T-helper 1 cell treated with Interleukin-12 subunit alpha and Interleukin-12 subunit beta and Interleukin-4 antibody, amounts not matched to agents 30 μg/mL and 1 μg/mL, for 36 hours (primary cell): Measurements from ENCODE around the gene RIMS4.
"Not testable (repeated sequence)": the region's sequence is repeated elsewhere in the genome, so short reads cannot be mapped to it uniquely, and the experiment has no call there.

Experiments
- H3K27ac Mint-ChIP-seq: one replicate; pipeline ENCODE4 v1.8.0; 2021; ENCODE audit warnings: mild to moderate bottlenecking, mixed read lengths
- H3K27me3 Mint-ChIP-seq: one replicate; pipeline ENCODE4 v1.8.0; 2021; ENCODE audit warnings: low read depth, mixed read lengths
- H3K36me3 Mint-ChIP-seq: one replicate; pipeline ENCODE4 v1.8.0; 2021; ENCODE audit warnings: low read depth, mixed read lengths
- H3K4me1 Mint-ChIP-seq: one replicate; pipeline ENCODE4 v1.8.0; 2021; ENCODE audit warnings: low read depth, mixed read lengths
- H3K4me3 Mint-ChIP-seq: one replicate; pipeline ENCODE4 v1.8.0; 2021; ENCODE audit warnings: mild to moderate bottlenecking, moderate library complexity, mixed read lengths
- H3K9me3 Mint-ChIP-seq: one replicate; pipeline ENCODE4 v1.8.0; 2021; ENCODE audit warnings: mixed read lengths

Gene RIMS4

DNA sequence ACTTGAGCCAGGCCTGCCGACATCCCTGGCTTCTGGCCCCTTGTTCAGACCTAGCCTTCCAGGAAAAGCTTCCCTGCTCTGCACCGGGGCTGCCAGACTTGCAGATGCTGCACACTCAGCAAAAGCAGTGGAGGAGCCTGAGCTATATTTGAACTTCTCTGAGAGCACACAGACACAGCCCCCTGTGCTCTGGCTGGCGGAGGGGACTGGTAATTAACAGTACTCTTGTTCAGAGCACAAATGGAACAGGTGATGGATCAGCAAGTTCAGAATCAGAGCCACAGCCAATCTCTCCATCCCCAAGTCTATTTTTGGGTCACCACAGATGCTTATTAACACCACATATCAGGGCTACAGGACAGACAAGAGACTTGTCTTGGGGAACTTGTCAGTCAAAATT lies 27.6 kb upstream of the RIMS4 start:
- no peaks in the 10 kb centered on the region for H3K36me3 Mint-ChIP-seq

DNA sequence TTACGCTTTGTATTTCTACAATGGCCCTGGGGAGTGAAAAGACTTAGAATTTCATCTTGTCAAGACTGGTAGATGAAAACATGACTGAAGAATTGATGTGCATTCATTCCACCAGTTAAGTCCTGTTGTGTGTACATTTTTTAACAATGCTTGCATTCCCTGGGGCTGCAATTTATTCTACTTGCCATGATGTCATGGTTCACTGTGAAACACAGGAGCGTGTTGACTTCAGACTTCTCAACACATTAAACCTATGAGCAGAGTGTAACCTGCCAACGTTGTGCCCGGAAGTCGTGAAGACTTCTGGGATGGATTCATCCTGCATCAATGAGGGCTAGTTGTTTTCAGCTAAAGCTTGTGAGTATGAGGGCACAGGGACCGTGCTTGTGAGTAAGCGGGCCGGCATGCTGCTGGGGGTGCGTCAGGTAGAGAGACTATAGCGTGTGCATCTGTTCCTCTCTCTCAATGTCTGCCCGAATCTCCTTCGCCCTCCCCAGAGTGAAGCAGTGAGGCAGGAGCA lies 26.3 kb upstream of the RIMS4 start:
- Mint-ChIP-seq H3K27ac (no peak overlapping the region), H3K36me3 (no peaks in the 10 kb centered on the region), H3K27me3 (peaks cover 7% of the 10 kb centered on the region), H3K4me1 (no peaks in the 10 kb centered on the region), H3K4me3 (no peak overlapping the region), H3K9me3 (no peaks in the 10 kb centered on the region)

More for the DNA sequence above, 27.6 kb upstream of the RIMS4 start:
- H3K4me1 Mint-ChIP-seq: no peaks in the 10 kb centered on the region
- H3K4me3 Mint-ChIP-seq: no peak overlapping the region
- H3K27me3 Mint-ChIP-seq: peaks cover 10% of the 10 kb centered on the region
- no peaks in the 10 kb centered on the region for H3K9me3 Mint-ChIP-seq
- no peak overlapping the region for H3K27ac Mint-ChIP-seq

- Mint-ChIP-seq H3K9me3 (no peaks in the 10 kb centered on the region), H3K36me3 (no peaks in the 10 kb centered on the region), H3K27ac (no peak overlapping the region), H3K4me1 (no peaks in the 10 kb centered on the region), H3K27me3 (peaks cover 8% of the 10 kb centered on the region), H3K4me3 (no peak overlapping the region)
Measured at GRCh38 chr20:44835661-44836221, 25.4 kb upstream of the RIMS4 start.

GRCh38 chr20:44835116-44835515 lies 24.8 kb upstream of the RIMS4 start:
- Mint-ChIP-seq H3K4me3 (no peak overlapping the region), H3K4me1 (no peaks in the 10 kb centered on the region), H3K9me3 (no peaks in the 10 kb centered on the region), H3K27ac (no peak overlapping the region), H3K36me3 (no peaks in the 10 kb centered on the region), H3K27me3 (peaks cover 12% of the 10 kb centered on the region)

- Mint-ChIP-seq H3K4me3 (no peak overlapping the region), H3K9me3 (no peaks in the 10 kb centered on the region), H3K36me3 (no peaks in the 10 kb centered on the region), H3K4me1 (no peaks in the 10 kb centered on the region), H3K27me3 (peaks cover 14% of the 10 kb centered on the region), H3K27ac (no peak overlapping the region)
Measured at GRCh38 chr20:44834693-44835092, 24.3 kb upstream of the RIMS4 start.

DNA sequence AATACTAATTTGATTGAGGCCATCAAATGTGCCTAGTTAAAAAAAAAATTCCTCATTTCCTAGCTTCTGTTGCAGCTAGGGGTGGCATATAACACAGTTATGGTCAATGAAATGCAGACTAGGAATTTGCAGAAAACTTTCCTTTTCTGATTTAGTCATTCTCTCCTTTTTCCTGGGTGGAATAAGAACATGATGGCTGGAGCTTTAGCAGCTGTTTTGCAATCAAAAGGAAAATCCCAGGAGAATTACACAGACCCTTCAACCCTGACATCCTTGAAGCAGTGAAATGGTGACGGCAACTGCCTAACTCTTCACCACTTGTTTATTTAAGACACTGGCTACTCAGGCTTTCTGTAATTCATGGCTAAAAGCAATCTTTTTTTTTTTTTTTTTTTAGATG lies 23.1 kb upstream of the RIMS4 start:
- Mint-ChIP-seq H3K36me3 (no peaks in the 10 kb centered on the region), H3K27ac (no peak overlapping the region), H3K9me3 (no peaks in the 10 kb centered on the region), H3K4me1 (no peaks in the 10 kb centered on the region), H3K4me3 (no peak overlapping the region), H3K27me3 (peaks cover 16% of the 10 kb centered on the region)

GRCh38 chr20:44832724-44833123 lies 22.4 kb upstream of the RIMS4 start:
- H3K27ac Mint-ChIP-seq: no peak overlapping the region
- peaks cover 21% of the 10 kb centered on the region for H3K27me3 Mint-ChIP-seq
- H3K9me3 Mint-ChIP-seq: no peaks in the 10 kb centered on the region
- no peaks in the 10 kb centered on the region for H3K36me3 Mint-ChIP-seq
- H3K4me3 Mint-ChIP-seq: no peak overlapping the region
- H3K4me1 Mint-ChIP-seq: no peaks in the 10 kb centered on the region

DNA sequence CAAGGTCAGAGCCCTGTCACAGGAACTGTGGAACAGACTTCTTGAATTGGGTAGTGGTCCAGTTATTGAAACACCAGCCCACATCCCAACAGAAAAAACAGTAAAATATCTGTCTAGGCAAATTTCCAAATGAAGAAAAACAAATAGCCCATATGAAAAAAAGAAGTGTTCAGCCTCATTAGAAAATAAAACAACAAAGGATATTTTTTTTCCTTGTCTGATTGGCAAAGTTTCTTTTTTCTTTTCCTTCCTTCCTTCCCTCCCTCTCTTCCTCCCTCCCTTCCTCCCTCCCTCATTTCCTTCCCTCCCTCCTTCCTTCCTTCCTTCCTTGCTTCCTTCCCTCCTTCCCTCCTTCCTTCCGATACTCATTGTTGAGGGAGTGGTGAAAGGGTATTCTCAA lies 20.6 kb upstream of the RIMS4 start:
- Mint-ChIP-seq H3K27ac (no peak overlapping the region), H3K27me3 (peaks cover 30% of the 10 kb centered on the region), H3K9me3 (no peaks in the 10 kb centered on the region), H3K4me1 (no peaks in the 10 kb centered on the region), H3K4me3 (no peak overlapping the region), H3K36me3 (no peaks in the 10 kb centered on the region)

DNA sequence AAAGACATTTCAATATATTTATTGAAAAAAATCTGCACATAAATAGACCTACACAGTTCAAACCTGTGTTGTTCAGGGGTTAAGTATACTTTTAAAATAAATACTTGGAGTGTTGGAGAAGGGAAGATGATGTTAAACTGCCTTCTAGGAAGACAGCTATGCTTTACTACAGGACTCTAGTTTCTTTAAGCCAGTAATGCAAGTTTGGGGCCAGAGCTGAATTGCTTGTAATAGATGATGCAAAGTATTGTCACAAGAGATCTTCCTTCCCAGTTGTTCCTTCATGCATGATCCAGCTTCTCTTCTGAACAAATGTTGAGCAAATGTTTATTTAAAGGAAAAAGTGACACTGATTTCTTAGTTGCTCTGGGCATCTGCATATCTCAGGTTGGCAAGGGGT lies 20.2 kb upstream of the RIMS4 start:
- no peak overlapping the region for H3K4me3 Mint-ChIP-seq
- no peaks in the 10 kb centered on the region for H3K36me3 Mint-ChIP-seq
- no peak overlapping the region for H3K27ac Mint-ChIP-seq
- H3K27me3 Mint-ChIP-seq: peaks cover 30% of the 10 kb centered on the region
- no peaks in the 10 kb centered on the region for H3K9me3 Mint-ChIP-seq
- no peaks in the 10 kb centered on the region for H3K4me1 Mint-ChIP-seq

DNA sequence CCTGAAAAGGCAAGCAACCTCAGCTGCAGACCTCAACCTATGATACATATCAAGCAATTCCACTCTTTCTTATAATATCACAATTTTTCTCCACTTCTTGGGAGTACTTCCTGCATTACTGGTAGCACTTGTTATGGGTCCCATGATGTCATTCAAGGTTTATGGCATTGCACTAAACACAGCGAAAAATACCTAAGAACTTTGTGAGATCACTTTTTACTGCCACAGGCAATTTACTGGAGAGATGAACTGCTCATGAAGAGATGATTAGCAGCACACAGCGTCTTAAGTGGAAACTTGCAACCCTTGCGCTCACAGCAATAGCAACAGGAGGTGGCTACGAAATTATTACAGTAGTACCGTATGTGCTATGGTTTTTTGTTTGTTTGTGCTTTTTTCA lies 19.3 kb upstream of the RIMS4 start:
- H3K36me3 Mint-ChIP-seq: no peaks in the 10 kb centered on the region
- no peak overlapping the region for H3K4me3 Mint-ChIP-seq
- H3K27me3 Mint-ChIP-seq: peaks cover 25% of the 10 kb centered on the region
- H3K27ac Mint-ChIP-seq: no peak overlapping the region
- H3K4me1 Mint-ChIP-seq: no peaks in the 10 kb centered on the region
- no peaks in the 10 kb centered on the region for H3K9me3 Mint-ChIP-seq

- H3K27ac Mint-ChIP-seq: no peak overlapping the region
- H3K4me3 Mint-ChIP-seq: no peak overlapping the region
- H3K27me3 Mint-ChIP-seq: peaks cover 29% of the 10 kb centered on the region
- no peaks in the 10 kb centered on the region for H3K4me1 Mint-ChIP-seq
- H3K36me3 Mint-ChIP-seq: no peaks in the 10 kb centered on the region
- no peaks in the 10 kb centered on the region for H3K9me3 Mint-ChIP-seq
Measured at GRCh38 chr20:44828640-44829039, 18.3 kb upstream of the RIMS4 start.

- H3K4me1 Mint-ChIP-seq: no peaks in the 10 kb centered on the region
- H3K27ac Mint-ChIP-seq: no peak overlapping the region
Measured at GRCh38 chr20:44827401-44827800, 17.1 kb upstream of the RIMS4 start.

GRCh38 chr20:44821576-44821975 lies 11.2 kb upstream of the RIMS4 start:
- H3K27me3 Mint-ChIP-seq: peaks cover 11% of the 10 kb centered on the region
- H3K9me3 Mint-ChIP-seq, H3K27ac Mint-ChIP-seq, H3K36me3 Mint-ChIP-seq, H3K4me3 Mint-ChIP-seq, H3K4me1 Mint-ChIP-seq: not testable (repeated sequence)

More at GRCh38 chr20:44827401-44827800, 17.1 kb upstream of the RIMS4 start:
- Mint-ChIP-seq H3K36me3 (no peaks in the 10 kb centered on the region), H3K4me3 (no peak overlapping the region), H3K27me3 (peaks cover 29% of the 10 kb centered on the region), H3K9me3 (no peaks in the 10 kb centered on the region)

DNA sequence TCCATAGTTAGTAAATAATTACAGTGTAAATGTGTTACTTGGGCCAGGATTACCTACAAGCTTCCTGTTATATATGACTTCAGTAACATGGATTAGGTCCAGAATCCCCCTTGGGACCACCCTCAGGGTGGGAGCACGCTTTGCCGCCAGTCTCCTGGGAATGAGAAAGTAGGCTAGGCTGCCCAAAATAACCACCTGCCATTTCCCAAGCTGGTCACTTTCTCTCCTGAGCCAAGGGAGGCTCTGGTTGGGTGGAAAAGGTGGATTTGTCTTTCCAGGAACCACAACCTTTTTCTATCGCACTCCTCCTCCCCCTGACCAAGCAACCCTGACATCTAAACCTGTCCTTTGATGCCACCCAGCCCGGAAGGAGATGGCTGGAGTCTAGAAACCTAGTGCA lies 9.6 kb upstream of the RIMS4 start:
- peaks cover 11% of the 10 kb centered on the region for H3K27me3 Mint-ChIP-seq
- H3K36me3 Mint-ChIP-seq: no peaks in the 10 kb centered on the region
- H3K4me1 Mint-ChIP-seq: no peaks in the 10 kb centered on the region
- H3K27ac Mint-ChIP-seq: no peak overlapping the region
- H3K4me3 Mint-ChIP-seq: no peak overlapping the region
- H3K9me3 Mint-ChIP-seq: no peaks in the 10 kb centered on the region

- Mint-ChIP-seq H3K4me3 (no peak overlapping the region), H3K27me3 (peaks cover 21% of the 10 kb centered on the region), H3K27ac (no peak overlapping the region), H3K4me1 (no peaks in the 10 kb centered on the region), H3K9me3 (no peaks in the 10 kb centered on the region), H3K36me3 (no peaks in the 10 kb centered on the region)
Measured at GRCh38 chr20:44817143-44817910, 7.0 kb upstream of the RIMS4 start.
